NB4 (cell line): ENCODE results near the gene CAMSAP3.

Experiments used
- DNase-seq: peaks from one replicate; pipeline ENCODE4 v3.0.0; 2010; ENCODE audit warnings: low read depth
- H3K4me3 ChIP-seq: one replicate; pipeline ENCODE4 v1.5.1; 2011; ENCODE audit warnings: mild to moderate bottlenecking, low read depth, low read length, moderate library complexity
- MAX ChIP-seq: IDR thresholded peaks from 2 replicates; pipeline ENCODE4 v1.6.1; 2011; ENCODE audit warnings: low read depth, low read length
- MYC ChIP-seq: IDR thresholded peaks from 2 replicates; pipeline ENCODE4 v1.6.1; 2011; ENCODE audit warnings: low read depth, low read length
- POLR2A ChIP-seq: IDR thresholded peaks from 2 replicates; pipeline ENCODE4 v1.6.1; 2011; ENCODE audit warnings: mild to moderate bottlenecking; ENCODE audit not compliant: insufficient read length; ENCODE audit errors: extremely low read depth
- TF ChIP-seq, protein P1 (sequence below): IDR thresholded peaks from one replicate; pipeline ENCODE4 v1.5.1; 2012; ENCODE audit warnings: low read depth, low read length

Gene CAMSAP3

GRCh38 chr19:7658219-7658686 lies 62.6 kb downstream of the CAMSAP3 start:
- H3K4me3 ChIP-seq, result no peak overlapping the region
- TF ChIP-seq, protein P1, sequence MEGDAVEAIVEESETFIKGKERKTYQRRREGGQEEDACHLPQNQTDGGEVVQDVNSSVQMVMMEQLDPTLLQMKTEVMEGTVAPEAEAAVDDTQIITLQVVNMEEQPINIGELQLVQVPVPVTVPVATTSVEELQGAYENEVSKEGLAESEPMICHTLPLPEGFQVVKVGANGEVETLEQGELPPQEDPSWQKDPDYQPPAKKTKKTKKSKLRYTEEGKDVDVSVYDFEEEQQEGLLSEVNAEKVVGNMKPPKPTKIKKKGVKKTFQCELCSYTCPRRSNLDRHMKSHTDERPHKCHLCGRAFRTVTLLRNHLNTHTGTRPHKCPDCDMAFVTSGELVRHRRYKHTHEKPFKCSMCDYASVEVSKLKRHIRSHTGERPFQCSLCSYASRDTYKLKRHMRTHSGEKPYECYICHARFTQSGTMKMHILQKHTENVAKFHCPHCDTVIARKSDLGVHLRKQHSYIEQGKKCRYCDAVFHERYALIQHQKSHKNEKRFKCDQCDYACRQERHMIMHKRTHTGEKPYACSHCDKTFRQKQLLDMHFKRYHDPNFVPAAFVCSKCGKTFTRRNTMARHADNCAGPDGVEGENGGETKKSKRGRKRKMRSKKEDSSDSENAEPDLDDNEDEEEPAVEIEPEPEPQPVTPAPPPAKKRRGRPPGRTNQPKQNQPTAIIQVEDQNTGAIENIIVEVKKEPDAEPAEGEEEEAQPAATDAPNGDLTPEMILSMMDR, result no peak
- TF ChIP-seq MAX, result no peak
- no peak for TF ChIP-seq POLR2A
- no peak for TF ChIP-seq MYC
- DNase-seq, result no peak

- TF ChIP-seq, protein P1, result no peak
- TF ChIP-seq POLR2A, result no peak
- TF ChIP-seq MYC, result no peak
- no peak for DNase-seq
- no peak overlapping the region for H3K4me3 ChIP-seq
Measured at GRCh38 chr19:7661744-7662538, 66.3 kb downstream of the CAMSAP3 start.

- no peak for DNase-seq
- TF ChIP-seq MAX, result no peak
- H3K4me3 ChIP-seq, result no peak overlapping the region
Measured at GRCh38 chr19:7662657-7663056, 67.0 kb downstream of the CAMSAP3 start.

DNA sequence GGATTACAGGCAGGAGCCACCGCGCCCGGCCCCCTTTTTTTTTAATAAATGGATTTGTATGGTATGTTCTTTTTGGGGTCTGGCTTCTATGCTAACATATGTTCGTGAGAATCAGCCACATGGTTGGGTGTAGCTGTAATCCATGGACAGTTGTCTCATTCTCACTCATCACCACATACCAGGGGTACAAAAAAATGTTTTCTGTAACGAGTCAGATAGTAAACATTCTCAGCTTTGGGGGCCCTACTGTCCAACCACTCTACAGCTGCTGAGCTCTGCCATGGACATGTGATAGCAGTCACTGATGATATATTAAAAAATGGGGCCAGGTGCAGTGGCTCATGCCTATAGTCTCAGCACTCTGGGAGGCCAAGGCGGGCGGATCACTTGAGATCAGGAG lies 68.0 kb downstream of the CAMSAP3 start:
- DNase-seq, result no peak
- TF ChIP-seq POLR2A (no peak), MAX (no peak), MYC (no peak)
- TF ChIP-seq, protein P1, result no peak
- H3K4me3 ChIP-seq, result no peak overlapping the region

- H3K4me3 ChIP-seq, result no peak overlapping the region
- DNase-seq, result no peak
- no peak for TF ChIP-seq MYC
- TF ChIP-seq, protein P1, result no peak
- TF ChIP-seq POLR2A, result no peak
- TF ChIP-seq MAX, result no peak
Measured at GRCh38 chr19:7665076-7665475, 69.4 kb downstream of the CAMSAP3 start.
